Tongue (tissue), 2 donors: ENCODE data around the gene KRT32. TPM values are rescaled to one million over a fixed set of nuclear protein-coding genes. Genes with fewer than 3 reads are reported as not detected.

ENCODE experiments used
- DNase-seq: peaks from one replicate; pipeline ENCODE4 v3.0.0-alpha.2; 2015
- total RNA-seq: library from RNA; depleted of rRNA; stranded (reverse); fragments of >200 nt; gene quantifications from one replicate; pipeline ENCODE4 v1.2.3, GENCODE V29; 2014

Gene KRT32
- total RNA-seq, 1 donor from 2014 or later: not detected

DNA sequence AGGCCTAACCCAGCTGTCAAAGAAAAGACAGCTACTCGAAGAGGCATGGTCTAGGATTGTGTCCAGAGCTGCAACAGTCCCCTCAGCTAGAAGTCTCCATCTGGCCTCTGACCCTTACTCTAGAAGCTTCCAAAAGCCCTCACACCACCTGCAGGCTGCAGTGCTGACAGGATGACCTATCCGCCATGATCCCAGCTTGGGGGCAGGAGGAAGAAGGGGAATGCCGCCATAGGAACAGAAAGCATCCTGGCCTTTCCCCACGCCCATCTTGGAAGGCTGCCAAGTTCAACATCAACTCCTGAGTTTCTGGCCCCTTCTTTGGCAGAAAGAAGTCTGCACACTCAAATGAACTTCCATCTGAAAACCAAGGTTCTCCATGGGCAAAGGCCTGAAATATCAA lies 25.6 kb upstream of the KRT32 start:
- DNase-seq: peak; percentile 55

DNA sequence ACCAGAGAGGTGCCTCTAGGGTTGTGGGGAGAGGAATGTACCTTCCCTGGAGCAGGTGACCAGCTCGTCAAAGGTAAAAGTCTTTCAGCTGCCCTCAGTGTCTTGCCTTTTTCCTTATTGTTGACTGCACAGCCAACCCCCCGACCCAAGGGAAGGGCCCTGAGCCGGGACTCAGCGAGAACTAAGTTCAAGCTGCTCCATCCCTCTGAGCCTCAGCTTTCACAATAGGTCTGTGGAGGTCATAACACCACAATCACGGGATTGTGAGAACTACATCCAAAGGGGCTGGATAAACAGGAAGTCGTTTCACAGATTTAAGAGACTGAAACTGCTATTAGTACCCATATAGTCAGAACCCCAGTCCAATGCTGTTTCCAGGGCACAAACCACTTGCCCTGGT lies 25.2 kb upstream of the KRT32 start:
- DNase-seq: no peak

GRCh38 chr17:41491476-41491875 lies 24.3 kb upstream of the KRT32 start:
- DNase-seq: no peak

DNA sequence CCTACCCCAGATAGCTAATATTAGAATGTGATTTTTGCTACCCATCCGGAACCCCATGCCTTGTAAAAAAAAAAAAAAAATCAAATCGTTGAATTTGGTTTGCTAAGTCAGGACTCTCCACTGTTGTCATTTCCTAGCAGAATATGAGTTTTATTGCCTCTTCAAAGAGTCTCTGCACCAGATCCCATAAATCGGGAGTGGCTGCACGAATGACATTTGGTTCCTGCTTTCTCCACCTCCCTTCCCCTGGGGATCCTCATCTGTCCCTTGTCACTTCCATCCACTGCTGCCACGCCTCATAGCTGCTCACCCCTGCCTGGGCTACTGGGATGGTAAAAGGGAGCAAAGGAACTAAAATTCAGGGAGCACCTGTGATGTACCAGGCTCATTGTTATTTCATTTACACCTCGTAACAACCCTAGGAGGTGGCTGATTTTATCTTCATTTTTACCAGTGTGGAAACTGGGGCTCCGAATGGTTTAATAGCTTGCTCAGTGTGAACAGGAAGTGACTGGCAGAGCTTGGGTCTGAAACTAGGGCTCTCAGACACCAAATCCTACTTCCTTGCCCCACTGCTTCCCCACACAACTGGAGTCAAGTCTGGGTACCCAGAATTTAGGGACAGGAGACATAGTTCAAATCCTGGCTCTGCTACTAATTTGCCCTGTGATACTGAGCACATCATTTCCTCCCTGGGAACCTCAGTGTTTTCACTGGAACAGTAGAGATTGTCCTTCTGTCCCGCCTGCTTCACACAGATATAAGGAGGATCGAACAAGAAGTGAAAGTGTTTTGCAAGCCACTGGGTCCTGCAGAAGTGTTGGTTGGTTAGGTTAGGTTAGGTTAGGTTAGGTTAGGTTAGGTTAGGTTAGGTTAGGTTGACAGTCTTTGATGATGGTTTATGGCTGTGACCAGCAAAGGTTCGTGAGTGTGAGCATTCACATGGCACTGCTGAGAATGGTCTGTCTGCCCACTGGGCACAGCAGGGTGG lies 23.1 kb upstream of the KRT32 start:
- no peak for DNase-seq

- no peak for DNase-seq
Observed at GRCh38 chr17:41489531-41489930, 22.3 kb upstream of the KRT32 start, which contains the start of gene KRT36. KRT36 (minus strand) TSS chr17:41489910; CDS start chr17:41489864, 46 bp downstream.

GRCh38 chr17:41486809-41487530 lies 19.8 kb upstream of the KRT32 start:
- DNase-seq: no peak

GRCh38 chr17:41486316-41486715 lies 19.1 kb upstream of the KRT32 start:
- DNase-seq: no peak

GRCh38 chr17:41484920-41485904 lies 18.0 kb upstream of the KRT32 start:
- no peak for DNase-seq

- DNase-seq: no peak
Observed at GRCh38 chr17:41483991-41484826, 17.0 kb upstream of the KRT32 start.

- no peak for DNase-seq
Observed at GRCh38 chr17:41483531-41483930, 16.3 kb upstream of the KRT32 start.

- no peak for DNase-seq
Observed at GRCh38 chr17:41481036-41481435, 13.8 kb upstream of the KRT32 start, which contains the start of gene KRT35. KRT35 (minus strand) TSS chr17:41481151; CDS start chr17:41481097, 54 bp downstream.

DNA sequence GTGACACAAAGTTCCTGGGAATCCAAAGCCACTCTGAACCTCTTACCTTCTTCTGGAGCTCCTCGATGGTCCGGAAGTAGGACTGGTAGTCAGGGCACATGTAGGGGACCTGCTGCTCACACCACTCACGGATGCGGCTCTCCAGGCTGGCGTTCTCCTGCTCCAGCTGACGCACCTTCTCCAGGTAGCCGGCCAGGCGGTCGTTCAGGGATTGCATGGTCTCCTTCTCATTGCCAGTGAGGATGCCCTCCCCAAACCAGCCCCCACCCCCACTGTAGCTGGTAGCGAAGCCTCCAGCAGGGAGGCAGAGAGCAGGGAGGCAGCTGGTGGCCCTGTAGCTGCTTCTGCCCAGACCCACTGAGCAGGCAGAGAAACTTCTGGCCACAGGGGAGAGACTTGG lies 13.4 kb upstream of the KRT32 start:
- DNase-seq: no peak

DNA sequence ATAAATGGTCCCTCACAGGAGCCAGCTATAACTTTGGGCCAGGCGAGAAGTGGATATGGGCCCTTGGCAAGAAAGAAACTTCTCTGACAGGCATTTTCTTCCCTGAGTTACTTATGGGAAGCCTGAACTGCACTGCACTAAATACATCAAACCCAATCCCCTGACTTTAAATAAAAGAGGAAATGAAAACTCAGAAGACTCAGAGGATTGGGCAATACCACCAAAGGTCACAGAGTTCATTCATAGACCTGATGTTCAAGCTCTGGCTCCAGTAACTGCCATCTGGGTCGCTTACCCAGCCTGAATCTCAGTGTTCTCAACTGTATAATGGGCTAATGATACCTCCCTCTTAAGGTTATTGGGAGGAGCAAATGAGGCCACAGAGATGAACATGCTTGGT lies 12.9 kb upstream of the KRT32 start:
- DNase-seq: no peak

- no peak for DNase-seq
Observed at GRCh38 chr17:41478237-41478636, 11.1 kb upstream of the KRT32 start.

DNA sequence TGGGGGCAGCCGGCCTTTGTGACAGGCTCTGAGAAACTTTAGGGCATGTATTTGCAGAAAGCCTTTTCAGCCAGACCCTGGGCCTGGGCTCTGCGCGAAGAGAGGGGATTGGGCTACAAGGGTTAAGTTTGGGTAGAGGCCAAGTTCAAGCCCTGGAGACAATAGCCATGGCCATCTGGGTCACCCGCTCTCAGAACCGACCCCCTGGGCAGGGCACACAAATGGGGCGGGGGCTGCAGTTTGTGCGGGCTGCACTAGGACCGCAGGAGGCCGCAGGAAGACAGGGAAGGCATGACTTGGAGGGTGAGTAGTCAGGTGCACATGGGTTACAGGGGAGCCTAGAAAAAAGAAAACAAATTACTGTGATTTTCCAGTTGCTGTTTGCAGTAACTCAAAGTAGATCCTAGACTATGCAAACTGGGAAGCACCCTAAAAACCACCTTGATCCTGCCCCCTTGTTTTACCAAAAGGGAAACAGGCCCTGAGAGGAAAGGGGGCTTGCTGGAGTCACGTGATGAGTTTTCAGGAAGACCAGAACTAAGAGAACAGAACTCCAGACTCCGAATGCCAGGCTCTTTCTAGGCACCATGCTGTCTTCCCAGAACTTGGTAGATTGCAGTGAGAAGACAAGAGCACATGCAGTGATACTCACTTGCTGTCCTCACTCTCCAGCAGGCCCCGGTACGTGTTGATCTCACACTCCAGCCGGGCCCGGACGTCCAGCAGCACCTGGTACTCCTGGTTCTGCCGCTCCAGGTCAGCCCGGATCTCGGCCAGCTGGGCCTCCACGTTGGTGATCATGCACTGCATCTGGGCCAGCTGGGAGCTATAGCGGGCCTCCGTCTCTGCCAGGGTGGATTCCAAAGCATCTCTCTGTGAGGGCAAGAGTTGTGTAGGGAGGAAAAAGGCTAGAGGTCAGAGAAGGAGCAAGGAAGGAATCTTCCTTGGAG lies 10.0 kb upstream of the KRT32 start:
- DNase-seq: no peak

GRCh38 chr17:41475421-41475820 lies 8.2 kb upstream of the KRT32 start:
- DNase-seq: no peak

DNA sequence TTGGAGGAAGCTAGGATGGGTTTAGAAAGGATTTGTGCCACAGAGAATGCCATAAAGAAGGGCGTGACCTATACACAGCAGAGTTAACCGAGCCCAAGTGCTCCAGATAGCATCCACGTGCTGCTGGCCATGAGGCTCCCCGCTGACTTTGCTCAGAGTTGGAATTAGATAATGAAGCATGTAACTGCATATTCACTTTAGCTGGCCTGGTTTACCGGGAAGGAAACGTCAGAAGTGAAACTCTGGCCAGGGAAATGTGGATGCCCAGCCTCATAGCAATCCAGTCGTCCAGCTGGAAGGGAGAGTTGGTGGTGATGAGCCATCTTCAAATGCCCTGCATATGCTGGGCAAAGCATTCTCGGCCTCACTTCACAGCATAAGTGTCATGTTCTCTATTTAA lies 7.7 kb upstream of the KRT32 start:
- no peak for DNase-seq

DNA sequence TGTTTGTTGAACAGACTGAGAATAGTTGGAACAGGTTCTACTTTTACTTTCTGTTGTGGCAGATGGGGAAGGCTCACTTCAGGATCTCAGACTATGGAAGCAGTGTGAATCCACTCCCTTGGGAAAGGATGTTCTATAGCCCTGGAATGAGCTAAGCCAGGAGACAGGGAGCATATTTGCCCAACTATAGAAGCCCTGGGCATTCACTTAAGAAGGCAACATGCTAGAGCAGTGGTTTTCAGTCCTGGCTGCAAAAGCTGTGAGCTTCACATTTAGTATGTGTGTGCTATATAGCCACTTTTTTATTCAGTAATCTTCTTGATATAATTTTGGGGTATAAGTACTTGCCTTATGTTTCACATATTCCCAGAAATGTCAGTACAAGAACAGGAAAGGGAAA lies 1.2 kb upstream of the KRT32 start:
- DNase-seq: no peak

- no peak for DNase-seq
Observed at GRCh38 chr17:41467561-41467960, 375 bp upstream of the KRT32 start.

DNA sequence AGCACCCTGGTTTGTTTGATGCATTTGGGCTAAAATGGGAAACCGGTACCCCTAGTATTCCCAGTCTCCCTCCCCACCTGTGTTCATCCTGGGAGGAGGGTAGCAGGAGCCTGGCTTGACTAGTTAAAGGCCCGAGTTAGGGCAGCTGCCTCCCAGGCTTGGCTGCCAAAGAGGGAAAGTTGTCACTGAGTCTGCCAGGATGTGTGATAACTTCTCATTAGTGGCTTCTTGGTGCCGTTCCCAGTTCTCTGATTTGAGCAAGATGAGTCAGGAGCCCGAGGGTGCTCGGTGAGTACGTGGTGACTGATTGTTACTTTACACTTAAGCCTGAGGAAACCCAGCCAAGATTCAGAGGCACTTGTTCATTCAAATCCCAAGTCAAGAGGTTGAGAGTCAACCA lies 2.5 kb downstream of the KRT32 start:
- peak; percentile 69 for DNase-seq
